ENCODE measurements around the gene ALOX12. TPM values are rescaled to one million over a fixed set of nuclear protein-coding genes. Genes with fewer than 3 reads are reported as not detected.

The ALOX12 gene
- total RNA-seq, 2 donors from 2014 or later = 2.0 TPM; not detected in 1

- DNase-seq = no peak
- Histone ChIP-seq H3K27me3 (no peaks in the 10 kb centered on the region), H3K4me3 (no peak overlapping the region), H3K36me3 (no peaks in the 10 kb centered on the region), H3K4me1 (no peaks in the 10 kb centered on the region), H3K9ac (ENCODE audit: low read depth in 2 of 2, low read length in 2 of 2) (peak overlapping the region; percentile 2 to 62), H3K27ac (no peak overlapping the region), H3K9me3 (no peaks in the 10 kb centered on the region)
- intact Hi-C loops (cut with DNase I) = loop anchor here (5.0 kb wide), 1 partner anchor 109 kb away; no protein-coding TSS in a partner anchor
- no peak for TF ChIP-seq CTCF (IDR thresholded peaks at IDR 0.05)
Measured at GRCh38 chr17:7020894-7021664, 25.2 kb downstream of the ALOX12 start.

GRCh38 chr17:7021993-7022778, 26.3 kb downstream of the ALOX12 start:
- DNase-seq = peak; percentile 82
- Histone ChIP-seq H3K36me3 (no peaks in the 10 kb centered on the region), H3K9me3 (no peaks in the 10 kb centered on the region), H3K9ac (ENCODE audit: low read depth in 2 of 2, low read length in 2 of 2) (peak overlapping the region; percentile 2 to 62), H3K27me3 (no peaks in the 10 kb centered on the region), H3K4me3 (peak overlapping the region; percentile 16), H3K27ac (no peak overlapping the region), H3K4me1 (no peaks in the 10 kb centered on the region)
- peak; percentile 95 for TF ChIP-seq CTCF (IDR thresholded peaks at IDR 0.05)
- intact Hi-C loops (cut with DNase I) = loop anchor here (5.0 kb wide), 1 partner anchor 110 kb away; no protein-coding TSS in a partner anchor

GRCh38 chr17:7022781-7023571, 27.1 kb downstream of the ALOX12 start, which contains the start of gene BCL6B:
Gene BCL6B, plus strand, starts transcription at chr17:7023050. Its CDS starts 622 bp downstream, at chr17:7023672.
- Histone ChIP-seq H3K27ac (peak within 1 kb of the TSS; percentile 19), H3K4me1 (no peaks in the 10 kb centered on the region), H3K9me3 (no peaks in the 10 kb centered on the region), H3K4me3 (peak within 1 kb of the TSS; percentile 25), H3K36me3 (no peaks in the 10 kb centered on the region), H3K9ac (ENCODE audit: low read depth in 2 of 2, low read length in 2 of 2) (peak within 1 kb of the TSS; percentile 2 to 62), H3K27me3 (no peaks in the 10 kb centered on the region)
- TF ChIP-seq CTCF (IDR thresholded peaks at IDR 0.05) = no peak
- intact Hi-C loops (cut with DNase I) = loop anchor here (5.0 kb wide), 1 partner anchor 111 kb away; no protein-coding TSS in a partner anchor
- DNase-seq = peak; percentile 39

- intact Hi-C loops (cut with DNase I) = loop anchor here (5.0 kb wide), 1 partner anchor 111 kb away; no protein-coding TSS in a partner anchor
- Histone ChIP-seq H3K27me3 (no peaks in the 10 kb centered on the region), H3K4me1 (no peaks in the 10 kb centered on the region), H3K36me3 (no peaks in the 10 kb centered on the region), H3K9ac (ENCODE audit: low read depth in 2 of 2, low read length in 2 of 2) (peak overlapping the region in 1 of 2 donors; percentile 52), H3K9me3 (no peaks in the 10 kb centered on the region), H3K27ac (peak overlapping the region; percentile 19), H3K4me3 (peak overlapping the region; percentile 25)
- peak; percentile 98 for DNase-seq
- no peak for TF ChIP-seq CTCF (IDR thresholded peaks at IDR 0.05)
Measured at GRCh38 chr17:7023576-7024401, 27.9 kb downstream of the ALOX12 start.
